Raji (cell line): ENCODE results near the gene CD7.

Experiments used
- POLR2A ChIP-seq: IDR thresholded peaks from 2 replicates; pipeline ENCODE4 v1.6.1; 2011; ENCODE audit warnings: low read depth, low read length, control low read depth; ENCODE audit not compliant: insufficient read depth

The CD7 gene

DNA sequence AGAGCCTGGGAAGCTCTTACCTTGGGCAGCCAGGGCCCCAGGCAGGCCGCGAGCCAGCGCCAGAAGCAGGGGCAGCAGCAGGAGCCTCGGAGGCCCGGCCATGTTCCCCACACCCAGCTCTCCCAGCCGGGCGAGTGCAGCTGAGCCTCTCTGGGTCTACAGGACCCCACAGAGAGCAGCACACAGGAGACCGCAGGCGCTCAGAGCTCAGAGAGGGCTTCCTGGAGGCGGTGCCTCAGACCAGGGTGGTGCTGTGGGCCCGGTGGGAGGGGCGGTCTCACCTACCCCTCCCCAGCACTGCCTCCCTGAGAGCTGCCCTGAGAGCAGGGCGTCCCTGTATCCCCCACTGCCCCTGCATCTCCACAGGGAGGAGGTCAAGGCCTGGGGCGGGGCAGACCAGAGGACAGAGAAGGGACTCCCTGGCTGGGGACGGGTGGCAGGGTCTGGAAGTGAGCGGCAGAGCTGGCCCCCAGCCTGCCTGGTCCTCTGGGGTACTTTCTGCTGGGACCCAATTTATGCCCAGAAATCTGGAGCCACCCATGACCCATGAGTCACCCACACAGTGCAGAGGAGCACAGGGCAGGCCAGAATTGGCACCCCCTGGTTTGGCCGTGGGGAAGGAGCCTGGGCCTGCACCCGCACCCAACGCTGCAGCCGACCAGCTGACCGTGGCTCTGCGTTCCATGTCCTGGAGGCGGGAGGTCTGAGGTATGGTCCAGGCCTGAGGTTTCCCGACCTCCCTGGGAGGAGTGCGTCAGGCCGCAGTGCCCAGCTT is at the start of gene CD7:
TSS of gene CD7 (minus strand) at position 215 of the 775 bp plus-strand sequence. CDS start at position 102, 113 bp downstream.
- TF ChIP-seq POLR2A = no peak

DNA sequence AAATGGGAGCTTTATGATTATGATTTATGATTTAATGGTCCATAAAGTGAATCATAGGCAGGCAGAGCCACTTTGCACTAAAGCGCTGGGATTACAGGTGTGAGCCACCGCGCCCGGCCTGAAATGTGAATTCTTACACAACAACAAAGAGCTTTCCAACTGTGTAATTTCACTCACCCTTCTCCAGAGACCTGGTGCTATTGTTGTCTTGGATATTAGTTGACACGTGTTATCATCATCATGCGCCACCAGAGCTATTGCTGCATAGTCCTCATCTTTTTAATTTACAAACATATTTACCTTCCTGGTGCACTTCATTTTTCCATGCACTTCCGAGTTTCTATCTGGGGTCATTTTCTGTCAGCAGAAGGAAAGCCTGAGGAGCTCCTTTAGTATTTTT is 49.3 kb upstream of the CD7 start:
- TF ChIP-seq POLR2A = no peak

DNA sequence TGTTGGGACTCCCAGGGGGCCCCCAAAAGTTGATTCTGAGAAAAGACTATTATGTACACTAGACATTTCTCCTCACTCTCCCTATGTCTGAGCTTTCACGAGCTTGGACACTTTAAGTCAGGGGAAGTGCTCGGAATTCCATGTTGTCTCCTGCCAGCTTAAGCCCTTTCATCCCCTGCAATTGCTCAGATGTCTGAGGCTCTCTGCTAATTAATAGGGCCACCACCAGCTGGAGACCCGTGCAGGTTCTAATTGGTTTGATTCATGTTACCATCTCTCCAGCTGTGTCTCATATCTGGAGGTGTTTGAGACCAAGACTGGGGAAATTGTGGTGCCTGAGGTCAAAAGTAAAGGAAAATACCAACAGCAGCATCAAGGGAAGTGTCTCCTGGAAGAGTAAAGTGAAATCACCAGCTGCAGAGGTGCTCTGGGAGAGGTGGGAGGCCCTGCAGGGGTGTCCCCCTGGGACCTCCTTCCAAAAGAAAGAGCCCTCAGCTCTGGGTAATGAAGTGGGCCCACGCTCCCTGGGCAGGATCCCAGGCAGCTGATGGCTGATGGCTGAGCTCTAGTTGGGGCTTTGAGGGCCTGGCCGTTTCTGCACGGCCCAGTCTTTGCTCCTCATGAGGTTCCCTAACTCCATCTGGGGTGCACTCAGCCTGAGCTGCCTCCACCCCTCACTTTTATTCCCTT is 48.3 kb upstream of the CD7 start:
- TF ChIP-seq POLR2A = no peak

DNA sequence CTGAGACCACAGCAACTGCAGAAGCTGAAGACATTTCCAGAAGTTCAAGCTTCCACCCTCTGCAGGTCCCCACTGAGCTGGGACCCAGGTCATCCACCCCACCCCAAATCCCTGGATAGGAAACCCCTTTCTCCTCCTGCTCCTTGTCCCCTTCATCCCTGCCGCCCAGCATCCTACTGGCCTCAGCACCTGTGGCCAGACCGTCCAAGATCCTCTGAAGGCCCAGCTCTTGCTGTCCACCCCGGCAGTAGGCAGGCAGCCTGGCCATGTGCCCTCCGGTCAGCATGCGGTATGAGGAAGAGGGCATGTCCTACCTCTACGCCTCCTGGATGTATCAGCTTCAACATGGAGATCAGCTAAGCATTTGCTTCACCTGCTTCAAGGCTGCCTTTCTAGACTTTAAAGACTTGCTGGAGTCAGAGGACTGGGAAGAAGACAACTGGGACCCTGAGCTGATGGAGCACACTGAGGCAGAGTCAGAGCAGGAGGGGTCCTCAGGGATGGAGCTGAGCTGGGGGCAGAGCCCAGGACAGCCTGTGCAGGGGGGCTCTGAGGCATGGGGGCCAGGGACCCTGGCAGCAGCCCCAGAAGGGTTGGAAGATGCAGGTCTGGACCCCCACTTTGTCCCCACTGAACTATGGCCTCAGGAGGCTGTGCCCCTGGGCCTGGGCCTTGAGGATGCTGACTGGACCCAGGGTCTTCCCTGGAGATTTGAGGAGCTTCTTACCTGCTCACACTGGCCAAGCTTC is 44.7 kb upstream of the CD7 start:
- TF ChIP-seq POLR2A = no peak

DNA sequence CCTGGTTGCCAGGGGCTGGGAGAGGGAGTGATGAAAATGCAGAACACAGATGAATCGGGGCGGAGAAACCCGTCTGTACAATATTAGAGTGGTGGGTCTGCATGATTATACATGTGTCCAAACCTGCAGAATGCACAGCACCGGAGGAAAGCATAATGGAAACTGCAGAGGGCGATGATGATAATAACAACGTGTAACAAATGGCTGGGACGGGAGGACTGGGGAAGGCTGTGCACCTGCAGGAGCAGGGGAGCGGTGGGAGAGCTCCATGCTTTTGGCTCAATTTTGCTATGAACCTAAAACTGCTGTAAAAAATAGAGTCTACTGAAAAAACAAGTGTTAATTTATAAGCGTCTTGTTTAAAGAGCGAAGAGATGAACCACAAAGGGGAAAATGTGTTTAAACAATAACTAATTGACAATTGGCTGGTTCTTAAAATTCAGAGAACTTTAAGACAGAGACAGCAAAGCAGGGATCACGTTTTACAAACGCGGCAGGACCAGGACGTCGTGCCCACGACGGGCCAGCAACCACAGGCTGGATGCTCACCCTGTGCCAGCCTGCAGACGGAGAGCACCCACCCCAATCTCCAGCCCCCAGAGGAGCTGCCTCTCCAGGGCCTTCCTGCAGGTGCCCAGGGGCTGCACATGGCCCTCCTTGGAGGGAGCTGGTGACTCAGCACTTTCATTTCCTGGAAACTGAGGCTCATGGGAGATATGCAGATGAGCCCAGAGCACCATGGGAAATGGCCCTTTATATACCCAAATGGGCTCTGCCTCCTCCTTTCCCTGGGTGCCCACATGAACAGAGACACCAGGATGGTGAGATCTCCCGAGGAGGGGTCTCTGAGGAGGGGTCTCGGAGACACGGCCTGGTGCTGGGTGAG is 41.3 kb upstream of the CD7 start, which contains the start of gene TEX19:
TSS of gene TEX19 (plus strand) at position 783 of the 886 bp plus-strand sequence. CDS start 2,904 bp downstream, outside the sequence.
- peak; percentile 37; the same call in 1 of the 2 replicates for TF ChIP-seq POLR2A

DNA sequence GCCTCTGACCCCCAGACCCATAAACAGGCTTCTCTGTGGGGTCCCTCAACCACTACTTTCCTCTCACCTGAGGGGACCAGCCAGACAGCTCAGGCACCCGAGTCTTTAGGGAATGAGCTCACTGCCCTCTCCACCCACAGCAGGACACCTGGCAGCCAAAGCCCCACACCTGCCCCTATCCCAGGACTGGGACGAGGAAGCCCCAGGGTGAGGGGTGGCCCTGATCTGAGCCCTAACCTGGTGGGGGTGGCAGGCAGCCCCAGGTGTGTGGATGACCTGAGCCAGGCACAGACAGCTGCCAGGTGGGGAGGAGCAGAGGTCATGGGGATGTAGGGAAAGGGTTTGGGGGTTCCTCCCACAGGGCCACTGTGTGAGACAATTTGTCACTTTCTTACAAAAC is 40.0 kb upstream of the CD7 start:
- no peak for TF ChIP-seq POLR2A

DNA sequence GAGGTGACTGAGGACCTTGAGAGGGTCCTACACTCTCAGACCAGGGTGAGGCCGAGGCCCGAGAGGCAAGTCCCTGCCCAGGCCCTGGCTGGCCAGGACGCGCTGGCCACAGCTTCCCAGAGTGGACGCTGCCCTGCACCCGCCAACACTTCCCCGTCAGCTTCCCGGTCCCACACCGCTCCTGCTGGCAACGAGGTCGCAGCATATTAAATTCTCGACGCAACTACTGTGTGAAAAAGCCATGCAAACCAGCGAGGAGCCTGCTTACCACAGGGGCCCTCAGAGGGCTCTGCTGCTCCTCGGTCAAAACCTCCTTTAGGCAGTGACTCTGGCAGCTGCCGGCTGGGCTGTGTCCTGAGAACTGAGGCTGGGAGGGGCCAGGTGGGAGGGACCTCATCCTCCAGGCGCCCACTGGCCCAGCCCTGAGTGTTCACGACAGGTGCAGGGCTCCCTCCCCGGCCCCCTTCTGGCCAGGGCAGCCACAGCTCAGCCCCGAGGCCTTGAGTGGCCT is 39.5 kb upstream of the CD7 start:
- TF ChIP-seq POLR2A = no peak

DNA sequence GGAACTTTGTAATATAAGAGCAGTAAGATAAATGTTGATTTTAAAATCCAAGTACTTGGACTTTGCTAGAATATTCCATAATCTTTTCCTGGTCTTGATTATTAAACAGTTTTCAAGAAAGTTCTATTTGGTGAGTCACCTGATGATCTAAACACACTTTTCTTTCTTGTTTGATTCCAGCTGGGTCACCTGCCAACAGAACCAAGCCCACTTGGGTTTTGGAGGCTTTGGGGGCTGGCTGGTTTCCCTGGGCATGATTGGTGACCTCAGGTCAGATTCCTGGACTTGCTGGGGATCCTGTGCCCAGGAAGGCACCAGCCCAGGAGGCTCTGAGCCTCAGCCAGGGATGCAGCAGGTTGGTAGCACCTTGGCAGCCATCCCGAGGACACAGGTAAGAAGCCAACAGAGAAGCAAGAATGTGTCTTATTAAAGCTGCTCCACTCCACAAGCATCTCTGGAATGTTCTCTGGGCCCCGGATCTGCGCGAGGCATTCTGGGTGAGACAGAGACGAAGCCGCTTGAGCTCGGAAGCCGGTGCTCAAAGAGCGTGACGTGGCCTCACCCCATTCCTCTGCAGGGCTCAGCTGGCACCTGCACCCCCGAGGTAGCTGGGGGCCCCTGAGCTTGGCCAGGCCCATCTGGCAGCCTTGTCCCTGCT is 38.5 kb upstream of the CD7 start:
- no peak for TF ChIP-seq POLR2A

DNA sequence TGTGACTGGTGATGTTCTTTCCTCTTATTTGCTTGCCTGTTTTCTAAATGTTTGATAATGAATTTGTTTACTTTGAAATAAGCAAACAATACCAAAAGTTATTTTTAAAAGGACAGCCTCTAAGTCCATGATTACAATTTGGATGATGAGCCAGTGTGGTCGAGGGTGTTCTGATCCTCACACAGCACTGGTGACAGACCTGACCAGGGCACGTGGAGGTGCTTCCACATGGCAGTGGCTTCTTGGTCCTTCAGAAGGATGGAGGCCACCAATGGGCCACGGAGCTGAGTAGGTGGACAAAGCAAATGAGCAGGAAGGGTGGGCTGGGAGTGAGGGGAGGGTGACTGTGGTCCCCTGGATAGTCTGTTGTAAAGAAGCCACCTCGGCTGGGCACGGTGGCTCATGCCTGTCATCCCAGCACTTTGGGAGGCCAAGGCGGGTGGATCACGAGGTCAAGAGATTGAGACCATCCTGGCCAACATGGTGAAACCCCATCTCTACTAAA is 37.4 kb upstream of the CD7 start:
- no peak for TF ChIP-seq POLR2A

DNA sequence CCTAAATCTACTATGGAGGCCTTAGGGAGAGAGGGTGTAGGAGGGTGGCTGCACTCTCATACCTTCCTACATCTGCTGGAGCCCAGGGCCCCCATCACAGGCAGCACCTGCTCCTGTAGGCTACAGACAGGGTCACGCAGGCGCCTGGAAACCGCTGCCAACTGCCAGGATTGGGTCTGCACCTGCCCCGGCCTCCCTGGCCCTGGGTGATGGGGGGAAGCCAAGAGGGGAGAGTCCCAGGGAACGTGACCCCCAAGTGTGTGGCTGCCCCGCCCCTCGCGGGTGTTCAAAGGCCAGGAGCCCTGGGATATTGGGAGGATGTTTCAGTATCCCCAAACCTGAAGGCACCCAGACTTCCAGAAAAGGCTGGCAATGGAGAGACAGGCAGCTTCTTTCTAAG is 36.1 kb upstream of the CD7 start:
- no peak for TF ChIP-seq POLR2A

DNA sequence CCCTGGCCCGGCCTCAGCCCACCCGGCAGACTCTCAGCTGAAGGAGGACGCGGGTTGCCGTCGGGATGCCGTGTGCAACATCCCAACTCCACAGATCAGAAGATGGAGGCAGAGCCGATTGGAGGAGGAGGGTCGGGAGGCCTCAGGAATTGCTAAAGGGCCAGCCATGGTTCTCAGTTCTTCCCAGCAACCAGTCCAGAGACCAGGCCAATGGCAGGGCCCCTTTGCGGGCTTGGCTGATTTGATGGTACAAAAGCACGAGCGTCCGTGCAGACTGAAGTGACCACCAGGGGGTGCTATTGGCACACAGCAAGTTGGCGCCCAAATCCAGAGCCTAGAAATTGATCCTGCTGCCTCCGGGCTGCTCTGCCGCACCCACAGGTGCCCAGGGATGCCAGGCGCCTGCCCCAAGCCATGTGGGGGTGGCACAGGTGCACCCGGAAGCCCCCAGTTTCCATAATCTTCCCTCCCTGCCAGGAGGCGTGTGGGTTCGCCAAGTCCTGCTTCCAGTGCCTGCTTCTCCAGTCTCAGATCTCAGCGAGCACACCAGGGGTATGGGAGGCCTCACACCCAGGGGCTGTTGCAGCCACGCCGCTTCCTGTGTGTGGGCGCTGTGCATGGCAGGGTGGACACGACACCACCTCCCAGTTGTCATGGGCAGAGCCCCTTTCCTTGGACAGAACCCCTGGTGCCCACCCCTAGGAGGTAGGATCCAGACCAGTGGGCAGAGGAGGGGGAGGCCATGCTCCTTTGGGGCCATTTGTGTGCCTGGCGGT is 34.5 kb upstream of the CD7 start:
- TF ChIP-seq POLR2A = no peak

DNA sequence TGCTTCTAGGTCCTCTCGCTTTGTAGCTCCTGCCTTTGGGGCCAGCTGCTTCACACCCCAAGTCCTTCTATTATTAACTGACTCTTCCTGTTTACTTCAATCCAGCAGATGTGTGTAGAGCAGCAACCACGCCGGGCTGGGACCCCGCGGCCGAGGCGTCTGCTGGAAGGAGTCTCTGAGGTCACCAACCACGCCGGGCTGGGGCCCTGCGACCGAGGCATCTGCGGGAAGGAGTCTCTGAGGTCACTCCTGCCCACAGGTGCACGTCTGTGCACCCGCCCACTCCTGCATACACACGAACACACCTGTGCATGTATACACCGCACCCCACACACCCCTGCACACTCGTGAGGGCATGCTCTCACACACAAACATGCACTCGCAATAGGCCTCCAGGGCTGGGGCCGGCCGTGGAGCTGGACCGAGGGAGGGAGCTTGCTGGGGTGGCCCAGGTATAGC is 33.9 kb upstream of the CD7 start:
- no peak for TF ChIP-seq POLR2A
